Measurements from ENCODE around the gene KYAT1.

- TF ChIP-seq CTCF (optimal IDR thresholded peaks at IDR 0.05 in 1 of 3, IDR thresholded peaks at IDR 0.05 in 1 of 3, conservative IDR thresholded peaks at IDR 0.05 in 1 of 3; ENCODE audit: extremely low read depth in 1 of 3, insufficient read depth in 2 of 3, low read length in 3 of 3) (no peak), EZH2 (IDR thresholded peaks at IDR 0.05; ENCODE audit: low read length) (no peak)
Measured at GRCh38 chr9:128862401-128862851, 19.3 kb downstream of the KYAT1 start.

Data from keratinocyte (primary cell).